HepG2 (cell line): ENCODE results near the gene HDGFL3.

Experiments
- KAT8 ChIP-seq: IDR thresholded peaks from 2 replicates; pipeline ENCODE4 v1.6.1; 2016; ENCODE audit warnings: missing genetic modification reagents, missing compliant biosample characterization
- POLR2A ChIP-seq, 2 experiments: IDR thresholded peaks; 2 replicates each; pipeline ENCODE4 v1.6.1; 2011; ENCODE audit warnings: low read depth in 2 of 2, low read length in 2 of 2, mild to moderate bottlenecking in 1 of 2, moderate library complexity in 1 of 2; ENCODE audit not compliant: insufficient read depth in 1 of 2
- PPARG ChIP-seq: conservative IDR thresholded peaks from 2 replicates; pipeline ENCODE4 v1.6.1; 2016; ENCODE audit warnings: missing biosample characterization, missing genetic modification reagents
- ZC3H13 ChIP-seq: sonication (generic); formaldehyde crosslinking; IDR thresholded peaks from 2 replicates; pipeline ENCODE4 v1.8.1; 2023; ENCODE audit warnings: mild to moderate bottlenecking, missing genetic modification reagents, moderate library complexity
- TF ChIP-seq, protein P1 (sequence below): sonication (generic); formaldehyde crosslinking; IDR thresholded peaks from 2 replicates; pipeline ENCODE4 v1.4.0; 2020; ENCODE audit warnings: missing genetic modification reagents

DNA sequence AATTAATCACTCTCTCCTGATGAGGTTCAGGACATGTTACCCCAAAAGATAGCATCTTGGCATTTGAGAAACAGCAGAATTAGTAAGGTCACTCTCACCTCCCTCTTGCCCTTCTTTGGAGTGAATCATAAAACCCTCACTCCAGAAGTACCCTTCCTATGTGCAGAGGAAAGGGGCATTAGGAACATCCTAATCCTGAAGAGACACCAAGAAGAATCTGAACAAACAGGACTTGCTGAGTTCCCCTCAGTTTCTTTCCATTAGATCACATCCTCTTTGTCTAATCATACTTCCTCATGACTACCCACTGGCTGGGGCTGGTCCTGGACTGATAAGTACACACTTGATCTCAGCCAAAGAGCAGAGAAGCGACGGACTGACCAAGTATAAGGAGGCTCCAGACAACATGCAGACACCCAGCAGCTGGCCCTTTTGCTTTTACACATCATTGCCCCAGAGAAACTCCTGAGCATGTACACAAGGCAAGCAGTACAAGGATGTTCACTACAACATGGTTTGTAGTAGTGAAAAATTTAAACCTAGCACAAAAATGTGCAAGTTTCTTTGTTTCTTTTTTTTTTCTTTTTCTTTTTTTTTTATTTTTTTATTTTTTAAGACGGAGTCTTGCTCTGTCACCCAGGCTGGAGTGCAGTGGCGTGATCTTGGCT lies 115.2 kb downstream of the HDGFL3 start:
- no peak for TF ChIP-seq PPARG
- no peak for TF ChIP-seq POLR2A (IDR thresholded peaks at IDR 0.05; ENCODE audit: insufficient read depth in 1 of 2, low read depth in 2 of 2, low read length in 2 of 2)
- TF ChIP-seq ZC3H13 (CRISPR knock-in tag): no peak
- TF ChIP-seq KAT8 (CRISPR knock-in tag): no peak
- TF ChIP-seq, protein P1, sequence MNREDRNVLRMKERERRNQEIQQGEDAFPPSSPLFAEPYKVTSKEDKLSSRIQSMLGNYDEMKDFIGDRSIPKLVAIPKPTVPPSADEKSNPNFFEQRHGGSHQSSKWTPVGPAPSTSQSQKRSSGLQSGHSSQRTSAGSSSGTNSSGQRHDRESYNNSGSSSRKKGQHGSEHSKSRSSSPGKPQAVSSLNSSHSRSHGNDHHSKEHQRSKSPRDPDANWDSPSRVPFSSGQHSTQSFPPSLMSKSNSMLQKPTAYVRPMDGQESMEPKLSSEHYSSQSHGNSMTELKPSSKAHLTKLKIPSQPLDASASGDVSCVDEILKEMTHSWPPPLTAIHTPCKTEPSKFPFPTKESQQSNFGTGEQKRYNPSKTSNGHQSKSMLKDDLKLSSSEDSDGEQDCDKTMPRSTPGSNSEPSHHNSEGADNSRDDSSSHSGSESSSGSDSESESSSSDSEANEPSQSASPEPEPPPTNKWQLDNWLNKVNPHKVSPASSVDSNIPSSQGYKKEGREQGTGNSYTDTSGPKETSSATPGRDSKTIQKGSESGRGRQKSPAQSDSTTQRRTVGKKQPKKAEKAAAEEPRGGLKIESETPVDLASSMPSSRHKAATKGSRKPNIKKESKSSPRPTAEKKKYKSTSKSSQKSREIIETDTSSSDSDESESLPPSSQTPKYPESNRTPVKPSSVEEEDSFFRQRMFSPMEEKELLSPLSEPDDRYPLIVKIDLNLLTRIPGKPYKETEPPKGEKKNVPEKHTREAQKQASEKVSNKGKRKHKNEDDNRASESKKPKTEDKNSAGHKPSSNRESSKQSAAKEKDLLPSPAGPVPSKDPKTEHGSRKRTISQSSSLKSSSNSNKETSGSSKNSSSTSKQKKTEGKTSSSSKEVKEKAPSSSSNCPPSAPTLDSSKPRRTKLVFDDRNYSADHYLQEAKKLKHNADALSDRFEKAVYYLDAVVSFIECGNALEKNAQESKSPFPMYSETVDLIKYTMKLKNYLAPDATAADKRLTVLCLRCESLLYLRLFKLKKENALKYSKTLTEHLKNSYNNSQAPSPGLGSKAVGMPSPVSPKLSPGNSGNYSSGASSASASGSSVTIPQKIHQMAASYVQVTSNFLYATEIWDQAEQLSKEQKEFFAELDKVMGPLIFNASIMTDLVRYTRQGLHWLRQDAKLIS (CRISPR knock-in tag): no peak
